GM12878 (cell line): ENCODE results near the gene PRDM16. TPM values are rescaled to one million over a fixed set of nuclear protein-coding genes. Genes with fewer than 3 reads are reported as not detected.

Source experiments
- ATAC-seq: fragments of 200-7000 bp; cut with Tn5 transposase; 3 replicates; pipeline ENCODE4 v1.9.1; 2020; ENCODE audit warnings: mild to moderate bottlenecking, moderate library complexity
- BruUV-seq: library from RNA; stranded (reverse); fragments of 400-500 nt; replicated peaks from 2 replicates; lab custom pipeline; 2021; lab: Mats Ljungman, UMichigan
- CTCF ChIA-PET: fragments of 300-600 bp; sonication (Branson Sonifier 250); formaldehyde crosslinking; extraction: SDS; loops from one replicate; lab custom pipeline; 2021; ENCODE audit warnings: inconsistent platforms; lab: Yijun Ruan, JAX
- POLR2A ChIA-PET: fragments of 350-600 bp; formaldehyde crosslinking; extraction: SDS; loops from one replicate; lab custom pipeline; 2021; ENCODE audit warnings: inconsistent platforms; lab: Charles Lee
- RAD21 ChIA-PET: fragments of 300-600 bp; sonication (Branson Sonifier 250); formaldehyde crosslinking; loops from one replicate; lab custom pipeline; 2023; ENCODE audit warnings: antibody characterized with exemption; ENCODE audit not compliant: unreplicated experiment; lab: Charles Lee
- SMC1A ChIA-PET: fragments of 300-600 bp; sonication (Branson Sonifier 250); formaldehyde crosslinking; loops from one replicate; lab custom pipeline; 2023; ENCODE audit not compliant: unreplicated experiment, uncharacterized antibody; lab: Charles Lee
- DNase-seq: peaks from one replicate; pipeline ENCODE4 v3.0.0-alpha.2; 2011; ENCODE audit warnings: low read depth, low spot score
- FAIRE-seq: peaks from 3 replicates; lab custom pipeline; 2011; peaks lifted over from hg19 to GRCh38; lab: Jason Lieb, UNC
- H2AFZ ChIP-seq: 2 replicates; pipeline ENCODE4 v1.6.0; 2011; ENCODE audit warnings: low read depth, low read length, control low read depth; ENCODE audit not compliant: control insufficient read depth
- H3K27ac ChIP-seq: 2 replicates; pipeline ENCODE4 v1.5.1; 2011; ENCODE audit warnings: control low read depth; ENCODE audit not compliant: control insufficient read depth, insufficient read depth
- H3K27me3 ChIP-seq, 2 experiments: replicated peaks in 1 of 2; 2 replicates each; pipeline versions ENCODE4 v1.6.0 to v1.6.1; 2011; ENCODE audit warnings: low read length in 1 of 2; ENCODE audit not compliant: control insufficient read depth in 2 of 2, insufficient read depth in 2 of 2
- H3K36me3 ChIP-seq, 2 experiments: 2 replicates each; pipeline ENCODE4 v1.5.1; 2011; ENCODE audit warnings: low read length in 1 of 2; ENCODE audit not compliant: control insufficient read depth in 2 of 2, insufficient read depth in 2 of 2
- H3K4me1 ChIP-seq: 2 replicates; pipeline ENCODE4 v1.6.1; 2011; ENCODE audit warnings: mild to moderate bottlenecking, low read length, moderate library complexity, mixed read lengths; ENCODE audit not compliant: control insufficient read depth, insufficient read depth
- H3K4me2 ChIP-seq: 2 replicates; pipeline ENCODE4 v1.6.0; 2011; ENCODE audit warnings: control low read depth; ENCODE audit not compliant: control insufficient read depth, insufficient read depth
- H3K4me3 ChIP-seq: fragments of 200-600 bp; sonication (generic); 2 replicates; pipeline ENCODE4 v1.5.1; 2016
- H3K79me2 ChIP-seq: 2 replicates; pipeline ENCODE4 v1.6.0; 2011; ENCODE audit warnings: low read length; ENCODE audit not compliant: control insufficient read depth, insufficient read depth
- H3K9ac ChIP-seq: 2 replicates; pipeline ENCODE4 v1.8.0; 2011; ENCODE audit warnings: low read length, control low read depth, mixed read lengths; ENCODE audit not compliant: control insufficient read depth, insufficient read depth
- H3K9me3 ChIP-seq: replicated peaks from 3 replicates; pipeline ENCODE4 v1.5.1; 2011; ENCODE audit warnings: mild to moderate bottlenecking, low read length; ENCODE audit not compliant: control insufficient read depth, insufficient read depth
- H4K20me1 ChIP-seq: 2 replicates; pipeline ENCODE4 v1.6.0; 2011; ENCODE audit not compliant: control insufficient read depth, insufficient read depth
- HCFC1 ChIP-seq: fragments of 150-350 bp; IDR thresholded peaks from 2 replicates; pipeline ENCODE4 v1.6.1; 2014; ENCODE audit warnings: low read length
- IKZF1 ChIP-seq: fragments of 450-650 bp; conservative IDR thresholded peaks from 2 replicates; pipeline ENCODE4 v1.6.1; 2017; ENCODE audit warnings: antibody characterized with exemption, mild to moderate bottlenecking
- JUND ChIP-seq: IDR thresholded peaks from 2 replicates; pipeline ENCODE4 v1.6.1; 2012; ENCODE audit warnings: low read depth, mild to moderate bottlenecking, low read length, improper control_type of control experiment, moderate library complexity
- NFYB ChIP-seq: IDR thresholded peaks from 2 replicates; pipeline ENCODE4 v1.6.1; 2011; ENCODE audit warnings: low read depth, mild to moderate bottlenecking, low read length, improper control_type of control experiment, moderate library complexity; ENCODE audit not compliant: insufficient read depth
- POLR2AphosphoS5 ChIP-seq: IDR thresholded peaks from 2 replicates; pipeline ENCODE4 v1.6.1; 2011; ENCODE audit warnings: mild to moderate bottlenecking, low read length, inconsistent platforms
- RB1 ChIP-seq: fragments of 450-650 bp; formaldehyde crosslinking; IDR thresholded peaks from 2 replicates; pipeline ENCODE4 v1.6.1; 2017; ENCODE audit warnings: mild to moderate bottlenecking, borderline replicate concordance
- RUNX3 ChIP-seq: IDR thresholded peaks from 2 replicates; pipeline ENCODE4 v1.6.1; 2012; ENCODE audit warnings: low read length, inconsistent platforms
- STAT3 ChIP-seq: IDR thresholded peaks from 2 replicates; pipeline ENCODE4 v1.6.1; 2011; ENCODE audit warnings: low read depth, low read length, improper control_type of control experiment
- ZNF217 ChIP-seq: fragments of 450-650 bp; IDR thresholded peaks from 2 replicates; pipeline ENCODE4 v1.6.1; 2017; ENCODE audit warnings: antibody characterized with exemption, mild to moderate bottlenecking
- WGBS: methylation state at CpG from one replicate; pipeline ENCODE4 v1.1.6; 2016; ENCODE audit warnings: low lambda C conversion rate; ENCODE audit not compliant: insufficient replicate concordance, insufficient coverage; ENCODE audit errors: missing lambda C conversion rate; 5-methylcytosine and 5-hydroxymethylcytosine counted together
- in situ Hi-C: fragments of 300-500 bp; cut with MboI; formaldehyde crosslinking; loops from 9 replicates; pipeline ENCODE4 v1.14.3; 2018; ENCODE audit warnings: mixed read lengths
- intact Hi-C: fragments of 100-400 bp; cut with micrococcal nuclease; formaldehyde crosslinking; loops from one replicate; pipeline ENCODE4 v1.14.2; 2022; ENCODE audit not compliant: unreplicated experiment
- polyA plus RNA-seq, 11 experiments: library from polyadenylated mRNA; depleted of rRNA in 4 of 11; unstranded in 6 of 11; stranded (reverse) in 5 of 11; fragments of >200 nt; fragmentation: Nextera tagmentation in 4 of 11; fragmentation: Illumina TruSeq in 1 of 11; extraction: Ambion mirVana in 4 of 11; extraction: Trizol in 1 of 11; gene quantifications; 1 replicate in 1 of 11; 2 replicates in 10 of 11; pipeline versions ENCODE4 v1.2.1 to v1.2.3, GENCODE V29; 2011 to 2016; ENCODE audit warnings: inconsistent platforms in 2 of 11, missing spikeins in 2 of 11, low read depth in 1 of 11
- total RNA-seq, 4 experiments: library from RNA; depleted of rRNA in 3 of 4; stranded (reverse); fragments of >200 nt in 3 of 4; fragmentation: Illumina TruSeq in 1 of 4; extraction: Trizol in 1 of 4; gene quantifications; 2 replicates each; pipeline versions ENCODE4 v1.2.1 to v1.2.3, GENCODE V29; 2013 to 2021
- TF ChIP-seq, protein P1 (sequence below): IDR thresholded peaks from 2 replicates; pipeline ENCODE4 v1.6.1; 2011; ENCODE audit warnings: low read depth, low read length, improper control_type of control experiment, borderline replicate concordance
- TF ChIP-seq, protein P2 (sequence below): fragments of 450-650 bp; IDR thresholded peaks from 2 replicates; pipeline ENCODE4 v1.6.1; 2017; ENCODE audit warnings: antibody characterized with exemption, mild to moderate bottlenecking, moderate library complexity
- TF ChIP-seq, protein P3 (sequence below): fragments of 450-650 bp; conservative IDR thresholded peaks from 2 replicates; pipeline ENCODE4 v1.6.1; 2017; ENCODE audit warnings: mild to moderate bottlenecking, moderate library complexity

The PRDM16 gene
- total and polyA plus RNA-seq, 10 of the 15 experiments (the other 5 are each of a cell fraction or from before 2014, with no cell fraction given) = 0.03 TPM; not detected in 9

DNA sequence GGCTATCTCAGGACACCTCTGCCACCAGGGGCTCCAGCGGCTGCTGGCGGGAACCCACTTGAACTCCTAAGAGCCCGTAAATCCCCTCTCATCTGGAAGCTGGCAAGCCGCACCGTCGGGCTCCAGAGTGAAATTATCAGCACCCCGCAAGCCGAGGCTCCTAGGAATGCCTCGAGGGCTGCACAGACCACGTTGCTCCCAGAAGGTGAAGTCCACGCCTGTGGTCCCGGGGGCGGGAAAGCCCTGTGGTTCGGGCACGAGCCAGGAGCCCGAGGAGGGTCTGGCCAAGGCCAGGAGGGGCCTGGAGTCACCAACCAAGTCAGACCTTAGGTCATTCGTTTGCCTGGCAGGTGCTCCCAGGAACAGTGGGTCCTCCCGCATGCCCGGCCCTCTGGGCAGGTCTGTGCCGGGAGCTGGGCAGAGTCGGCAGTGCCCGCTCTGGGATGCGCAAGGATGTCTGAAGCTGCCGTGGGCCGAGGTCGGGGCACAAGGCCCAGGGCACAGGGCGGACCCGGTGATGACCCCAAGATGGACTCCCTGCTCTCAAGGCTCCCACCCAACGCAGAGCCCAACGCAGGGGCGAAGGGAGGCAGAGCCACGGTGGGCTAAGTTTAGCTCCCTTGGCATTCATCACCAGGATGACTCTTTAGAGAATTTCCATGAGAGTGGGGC lies 38.9 kb upstream of the PRDM16 start (continued):
- TF ChIP-seq RUNX3 = no peak
- TF ChIP-seq, protein P1, sequence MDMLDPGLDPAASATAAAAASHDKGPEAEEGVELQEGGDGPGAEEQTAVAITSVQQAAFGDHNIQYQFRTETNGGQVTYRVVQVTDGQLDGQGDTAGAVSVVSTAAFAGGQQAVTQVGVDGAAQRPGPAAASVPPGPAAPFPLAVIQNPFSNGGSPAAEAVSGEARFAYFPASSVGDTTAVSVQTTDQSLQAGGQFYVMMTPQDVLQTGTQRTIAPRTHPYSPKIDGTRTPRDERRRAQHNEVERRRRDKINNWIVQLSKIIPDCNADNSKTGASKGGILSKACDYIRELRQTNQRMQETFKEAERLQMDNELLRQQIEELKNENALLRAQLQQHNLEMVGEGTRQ = no peak
- TF ChIP-seq IKZF1 = no peak
- no peak for TF ChIP-seq POLR2AphosphoS5

DNA sequence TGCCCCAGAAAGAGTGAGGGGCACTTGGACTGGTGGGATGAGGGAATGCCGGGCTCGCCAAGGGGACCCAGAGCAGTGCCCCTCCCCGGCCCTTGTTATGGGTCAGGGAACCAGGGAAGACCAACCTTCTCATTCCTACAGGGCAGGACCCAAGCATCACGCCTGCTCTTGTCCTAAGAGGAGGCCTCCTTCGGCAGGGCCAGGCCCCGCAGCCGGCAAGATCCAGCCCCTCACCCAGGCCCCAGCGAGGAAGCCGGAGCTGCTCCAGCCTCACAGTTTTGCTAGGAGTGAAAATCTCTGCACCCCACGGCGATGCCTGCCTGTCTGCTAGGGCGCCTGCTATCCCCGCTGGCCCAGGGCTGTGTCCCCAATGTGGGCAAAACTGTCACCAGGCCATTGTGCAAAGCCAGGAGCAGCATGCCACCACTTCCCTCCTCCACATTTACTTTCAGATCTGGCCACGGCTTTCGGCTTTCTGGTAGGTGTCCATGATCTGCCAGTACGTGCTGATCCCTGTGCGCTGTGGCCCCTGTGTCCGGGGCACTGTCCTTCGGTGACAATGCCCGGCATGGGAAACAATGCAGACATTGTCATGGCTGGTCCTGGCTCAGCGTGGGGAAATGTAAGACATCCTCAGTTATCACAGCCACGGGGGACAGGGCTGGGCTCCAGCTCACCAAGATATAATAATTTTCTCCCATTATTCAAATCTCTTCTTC lies 38.2 kb upstream of the PRDM16 start:
- intact Hi-C loops = no loop called here
- H3K79me2 ChIP-seq = no peaks in the 10 kb centered on the region
- TF ChIP-seq RB1 (no peak), HCFC1 (no peak), STAT3 (no peak), RUNX3 (no peak), NFYB (no peak), JUND (no peak), ZNF217 (no peak)
- TF ChIP-seq, protein P2, sequence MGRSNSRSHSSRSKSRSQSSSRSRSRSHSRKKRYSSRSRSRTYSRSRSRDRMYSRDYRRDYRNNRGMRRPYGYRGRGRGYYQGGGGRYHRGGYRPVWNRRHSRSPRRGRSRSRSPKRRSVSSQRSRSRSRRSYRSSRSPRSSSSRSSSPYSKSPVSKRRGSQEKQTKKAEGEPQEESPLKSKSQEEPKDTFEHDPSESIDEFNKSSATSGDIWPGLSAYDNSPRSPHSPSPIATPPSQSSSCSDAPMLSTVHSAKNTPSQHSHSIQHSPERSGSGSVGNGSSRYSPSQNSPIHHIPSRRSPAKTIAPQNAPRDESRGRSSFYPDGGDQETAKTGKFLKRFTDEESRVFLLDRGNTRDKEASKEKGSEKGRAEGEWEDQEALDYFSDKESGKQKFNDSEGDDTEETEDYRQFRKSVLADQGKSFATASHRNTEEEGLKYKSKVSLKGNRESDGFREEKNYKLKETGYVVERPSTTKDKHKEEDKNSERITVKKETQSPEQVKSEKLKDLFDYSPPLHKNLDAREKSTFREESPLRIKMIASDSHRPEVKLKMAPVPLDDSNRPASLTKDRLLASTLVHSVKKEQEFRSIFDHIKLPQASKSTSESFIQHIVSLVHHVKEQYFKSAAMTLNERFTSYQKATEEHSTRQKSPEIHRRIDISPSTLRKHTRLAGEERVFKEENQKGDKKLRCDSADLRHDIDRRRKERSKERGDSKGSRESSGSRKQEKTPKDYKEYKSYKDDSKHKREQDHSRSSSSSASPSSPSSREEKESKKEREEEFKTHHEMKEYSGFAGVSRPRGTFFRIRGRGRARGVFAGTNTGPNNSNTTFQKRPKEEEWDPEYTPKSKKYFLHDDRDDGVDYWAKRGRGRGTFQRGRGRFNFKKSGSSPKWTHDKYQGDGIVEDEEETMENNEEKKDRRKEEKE = no peak
- TF ChIP-seq, protein P3, sequence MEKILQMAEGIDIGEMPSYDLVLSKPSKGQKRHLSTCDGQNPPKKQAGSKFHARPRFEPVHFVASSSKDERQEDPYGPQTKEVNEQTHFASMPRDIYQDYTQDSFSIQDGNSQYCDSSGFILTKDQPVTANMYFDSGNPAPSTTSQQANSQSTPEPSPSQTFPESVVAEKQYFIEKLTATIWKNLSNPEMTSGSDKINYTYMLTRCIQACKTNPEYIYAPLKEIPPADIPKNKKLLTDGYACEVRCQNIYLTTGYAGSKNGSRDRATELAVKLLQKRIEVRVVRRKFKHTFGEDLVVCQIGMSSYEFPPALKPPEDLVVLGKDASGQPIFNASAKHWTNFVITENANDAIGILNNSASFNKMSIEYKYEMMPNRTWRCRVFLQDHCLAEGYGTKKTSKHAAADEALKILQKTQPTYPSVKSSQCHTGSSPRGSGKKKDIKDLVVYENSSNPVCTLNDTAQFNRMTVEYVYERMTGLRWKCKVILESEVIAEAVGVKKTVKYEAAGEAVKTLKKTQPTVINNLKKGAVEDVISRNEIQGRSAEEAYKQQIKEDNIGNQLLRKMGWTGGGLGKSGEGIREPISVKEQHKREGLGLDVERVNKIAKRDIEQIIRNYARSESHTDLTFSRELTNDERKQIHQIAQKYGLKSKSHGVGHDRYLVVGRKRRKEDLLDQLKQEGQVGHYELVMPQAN = no peak
- TF ChIP-seq, protein P1 = no peak

More for the DNA sequence above, 38.2 kb upstream of the PRDM16 start:
- ATAC-seq (no peak), DNase-seq (no peak), FAIRE-seq (no peak)
- H4K20me1 ChIP-seq = no peaks in the 10 kb centered on the region
- H3K36me3 ChIP-seq = no peaks in the 10 kb centered on the region
- ChIA-PET RAD21 (no interaction called here), CTCF (no interaction called here), POLR2A (no interaction called here), SMC1A (no interaction called here)
- H2AFZ ChIP-seq = no peak overlapping the region
- H3K4me3 ChIP-seq = no peak overlapping the region
- 48% methylated on average over 20 of the region's 22 CpGs for WGBS
- BruUV-seq = no TSS peak
- H3K27me3 ChIP-seq = no peaks in the 10 kb centered on the region
- in situ Hi-C loops = no loop called here
- no peaks in the 10 kb centered on the region for H3K9me3 ChIP-seq
- no peaks in the 10 kb centered on the region for H3K4me1 ChIP-seq
- H3K27ac ChIP-seq = no peak overlapping the region
- no peak overlapping the region for H3K9ac ChIP-seq
- H3K4me2 ChIP-seq = no peak overlapping the region
